GM21447 (cell line): ENCODE measurements around the gene TTC8.
A peak's percentile ranks its signal among the peaks of the same experiment; 100 is the strongest.
"Not testable (repeated sequence)": the region's sequence is repeated elsewhere in the genome, so short reads cannot be mapped to it uniquely, and the experiment has no call there.

Experiments
- ATAC-seq: cut with Tn5 transposase; IDR thresholded peaks from one replicate; pipeline ENCODE4 v1.9.1; 2021; ENCODE audit not compliant: unreplicated experiment

The TTC8 gene

GRCh38 chr14:88823968-88824313, 510 bp upstream of the TTC8 start:
- ATAC-seq: peak; percentile 11

- no peak for ATAC-seq
Measured at GRCh38 chr14:88825078-88825458, 617 bp downstream of the TTC8 start.

- no peak for ATAC-seq
Measured at GRCh38 chr14:88825503-88825902, 1.1 kb downstream of the TTC8 start.

- ATAC-seq: no peak
Measured at GRCh38 chr14:88829188-88829587, 4.7 kb downstream of the TTC8 start.

GRCh38 chr14:88829685-88830302, 5.3 kb downstream of the TTC8 start:
- ATAC-seq: no peak

GRCh38 chr14:88831284-88831683, 6.8 kb downstream of the TTC8 start:
- ATAC-seq: no peak

- no peak for ATAC-seq
Measured at GRCh38 chr14:88834883-88835431, 10.5 kb downstream of the TTC8 start.

GRCh38 chr14:88835661-88836060, 11.2 kb downstream of the TTC8 start:
- no peak for ATAC-seq

GRCh38 chr14:88837495-88837894, 13.0 kb downstream of the TTC8 start:
- ATAC-seq: no peak

- ATAC-seq: no peak
Measured at GRCh38 chr14:88838015-88838414, 13.6 kb downstream of the TTC8 start.

GRCh38 chr14:88840926-88841325, 16.5 kb downstream of the TTC8 start:
- no peak for ATAC-seq

GRCh38 chr14:88841741-88842140, 17.3 kb downstream of the TTC8 start:
- no peak for ATAC-seq

- ATAC-seq: no peak
Measured at GRCh38 chr14:88842414-88842813, 18.0 kb downstream of the TTC8 start.

GRCh38 chr14:88844980-88845491, 20.6 kb downstream of the TTC8 start:
- no peak for ATAC-seq

GRCh38 chr14:88848571-88848970, 24.1 kb downstream of the TTC8 start:
- ATAC-seq: no peak

- ATAC-seq: no peak
Measured at GRCh38 chr14:88849716-88850115, 25.3 kb downstream of the TTC8 start.

- ATAC-seq: no peak
Measured at GRCh38 chr14:88851587-88851986, 27.1 kb downstream of the TTC8 start.

GRCh38 chr14:88852632-88853031, 28.2 kb downstream of the TTC8 start:
- no peak for ATAC-seq

- no peak for ATAC-seq
Measured at GRCh38 chr14:88853129-88853528, 28.7 kb downstream of the TTC8 start.

- ATAC-seq: no peak
Measured at GRCh38 chr14:88856786-88857366, 32.4 kb downstream of the TTC8 start.

GRCh38 chr14:88857861-88858260, 33.4 kb downstream of the TTC8 start:
- ATAC-seq: not testable (repeated sequence)

- ATAC-seq: not testable (repeated sequence)
Measured at GRCh38 chr14:88859118-88859517, 34.7 kb downstream of the TTC8 start.

GRCh38 chr14:88863167-88863566, 38.7 kb downstream of the TTC8 start:
- ATAC-seq: no peak
